H7 (cell line): ENCODE measurements around the gene TADA1. TPM values are rescaled to one million over a fixed set of nuclear protein-coding genes. Genes with fewer than 3 reads are reported as not detected.

Experiments
- DNase-seq: peaks from one replicate; pipeline ENCODE4 v3.0.0; 2012
- H3K27me3 ChIP-seq: 2 replicates; pipeline ENCODE4 v1.6.0; 2011; ENCODE audit warnings: mild to moderate bottlenecking, low read length; ENCODE audit not compliant: control insufficient read depth, insufficient read depth
- H3K36me3 ChIP-seq: replicated peaks from 2 replicates; pipeline ENCODE4 v1.5.1; 2011; ENCODE audit warnings: low read length; ENCODE audit not compliant: control insufficient read depth, insufficient read depth
- H3K4me3 ChIP-seq: 2 replicates; pipeline ENCODE4 v1.5.1; 2011; ENCODE audit warnings: low read depth, mild to moderate bottlenecking, control low read depth, low read length, moderate library complexity; ENCODE audit not compliant: insufficient read depth
- total RNA-seq: library from RNA; depleted of rRNA; stranded (reverse); fragments of >200 nt; shearing (Covaris generic); gene quantifications from 2 replicates; pipeline ENCODE4 v1.2.3, GENCODE V29; 2014

TADA1 gene
- total RNA-seq, 1 experiment from 2014 or later, result 30.7 TPM

DNA sequence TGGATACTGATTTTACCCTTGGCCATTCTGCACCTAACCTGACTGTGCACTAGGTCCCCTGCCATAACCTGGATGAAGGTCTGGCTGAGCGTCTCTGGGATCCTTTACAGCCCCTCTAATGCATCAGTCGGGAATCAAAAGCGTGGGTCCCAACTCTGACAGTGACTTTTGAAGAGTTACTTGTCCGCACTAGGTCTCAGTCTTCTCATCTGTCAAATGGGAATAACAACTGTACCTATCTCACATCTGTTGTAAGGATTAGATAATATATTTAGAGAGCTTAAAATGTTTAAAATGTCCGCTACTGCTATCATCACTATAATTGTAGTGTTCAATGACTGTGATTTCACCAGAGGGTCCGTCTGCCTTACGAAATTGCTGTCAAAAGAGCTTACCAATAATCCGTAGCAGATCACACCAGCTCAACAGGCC, 746 bp downstream of the TADA1 start:
- peak; percentile 34 for DNase-seq
- Histone ChIP-seq H3K4me3 (peak overlapping the region; percentile 96), H3K27me3 (no peaks in the 10 kb centered on the region), H3K36me3 (no peaks in the 10 kb centered on the region)

DNA sequence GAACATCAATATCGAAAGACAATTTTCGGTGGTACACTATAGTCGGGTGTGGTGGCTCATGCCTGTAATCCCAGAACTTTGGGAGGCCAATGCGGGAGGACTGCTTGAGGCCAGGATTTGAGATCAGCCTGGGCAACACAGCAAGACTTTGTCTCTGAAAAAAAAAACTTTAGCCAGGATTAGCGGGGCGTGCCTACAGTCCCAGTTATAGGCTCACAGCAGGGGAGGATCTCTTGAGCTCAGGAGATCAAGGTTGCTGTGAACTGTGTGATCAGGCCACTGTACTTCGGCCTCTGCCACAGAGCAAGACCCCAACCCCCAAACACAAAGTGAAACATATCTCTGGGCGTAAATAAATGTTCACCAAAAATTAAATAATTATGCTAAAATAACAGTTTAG, 1.6 kb downstream of the TADA1 start:
- Histone ChIP-seq H3K4me3 (no peak overlapping the region), H3K36me3 (no peaks in the 10 kb centered on the region), H3K27me3 (no peaks in the 10 kb centered on the region)
- no peak for DNase-seq

DNA sequence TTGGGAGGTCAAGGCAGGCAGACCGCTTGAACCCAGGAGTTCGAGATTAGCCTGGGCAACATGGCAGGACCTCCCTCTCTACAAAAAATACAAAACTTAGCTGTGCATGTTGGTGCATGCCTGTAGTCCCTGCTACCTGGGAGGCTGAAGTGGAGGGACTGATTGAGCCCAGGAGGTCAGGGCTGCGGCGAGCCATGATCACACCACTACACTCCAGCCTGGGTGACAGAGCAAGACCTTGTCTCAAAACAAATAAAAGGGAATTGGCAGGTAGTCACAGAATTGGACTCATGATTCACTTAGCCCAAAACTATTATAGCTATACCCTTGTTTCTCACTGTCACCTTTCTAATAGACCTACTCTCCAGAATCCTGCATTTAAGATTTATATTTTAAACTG, 5.5 kb downstream of the TADA1 start:
- DNase-seq, result no peak
- Histone ChIP-seq H3K4me3 (no peak overlapping the region), H3K27me3 (no peaks in the 10 kb centered on the region), H3K36me3 (peaks cover 3% of the 10 kb centered on the region)

DNA sequence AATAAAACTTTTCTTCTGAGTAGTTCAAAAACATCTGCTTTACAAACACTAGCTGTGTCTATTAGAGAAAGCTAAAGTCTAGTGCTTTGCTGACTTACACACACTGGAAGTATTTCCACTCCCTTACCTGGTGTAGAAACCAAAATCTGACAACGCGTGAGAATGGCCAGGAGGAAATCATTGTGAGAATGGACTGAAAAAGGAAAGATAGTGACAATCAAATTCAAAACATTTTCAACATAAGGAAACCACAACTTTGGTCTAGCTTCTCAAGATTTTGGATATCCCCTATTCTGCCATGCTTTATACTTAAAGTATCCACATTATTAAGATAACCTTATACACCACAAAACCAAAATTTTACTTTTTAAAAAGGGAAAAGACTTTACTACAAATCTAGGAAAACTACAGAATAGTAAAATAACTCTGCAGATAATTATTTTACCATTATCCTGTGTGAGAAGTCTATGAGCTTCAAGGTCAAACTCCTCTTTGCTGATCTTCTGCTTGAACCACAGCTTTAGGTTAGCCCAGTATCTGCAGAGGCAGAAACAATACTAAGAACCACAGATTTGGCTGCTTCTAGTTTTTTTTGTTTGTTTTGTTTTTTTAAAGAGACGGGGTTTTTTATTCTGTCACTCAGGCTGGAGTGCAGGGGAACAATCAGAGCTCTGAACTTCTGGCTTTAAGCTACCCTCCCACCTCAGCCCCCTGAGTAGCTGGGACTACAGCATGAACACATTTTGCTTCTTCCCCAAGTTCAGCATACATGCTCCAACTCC, 6.6 kb downstream of the TADA1 start:
- DNase-seq, result no peak
- H3K36me3 ChIP-seq, result peaks cover 3% of the 10 kb centered on the region
- H3K4me3 ChIP-seq, result no peak overlapping the region
- H3K27me3 ChIP-seq, result no peaks in the 10 kb centered on the region

DNA sequence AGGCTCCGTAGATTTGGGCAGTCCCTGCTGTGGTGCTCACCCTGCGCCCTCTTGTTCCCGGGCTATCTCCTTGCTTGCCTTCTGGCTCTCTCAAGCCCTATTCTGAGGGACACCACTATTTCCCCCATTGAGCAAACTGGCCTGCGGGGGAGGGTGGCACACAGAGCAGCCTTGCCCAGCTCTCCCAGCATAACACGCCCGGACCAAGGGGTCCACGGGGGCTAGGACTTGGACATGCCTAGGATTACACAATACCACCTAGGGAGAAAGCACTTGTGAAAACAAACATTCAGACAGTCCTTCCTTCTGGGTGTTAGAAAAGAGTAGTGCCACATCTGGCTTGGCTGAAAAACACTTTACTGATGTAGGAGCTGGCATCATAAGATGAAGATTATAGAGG, 7.4 kb downstream of the TADA1 start:
- no peak overlapping the region for H3K4me3 ChIP-seq

DNA sequence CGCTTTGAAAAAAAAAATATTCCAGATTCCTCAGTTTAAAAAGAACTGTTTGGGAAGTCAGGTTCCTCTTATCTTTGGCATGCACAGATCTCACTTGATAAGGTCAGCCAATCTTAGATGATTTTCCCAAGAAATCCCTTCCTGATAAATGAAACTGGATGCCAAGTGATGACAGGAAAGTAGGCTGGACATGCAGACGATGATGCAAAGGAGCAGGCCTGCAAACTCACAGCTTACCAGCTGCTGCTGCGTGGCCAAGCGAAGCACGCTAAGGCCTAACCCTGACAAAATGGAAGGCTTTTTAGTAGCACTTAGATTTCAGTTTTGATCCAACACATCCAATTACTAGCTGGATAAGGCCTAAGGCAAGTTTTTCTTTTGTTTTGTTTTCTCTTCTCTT, 10.1 kb downstream of the TADA1 start:
- DNase-seq, result no peak
- Histone ChIP-seq H3K27me3 (no peaks in the 10 kb centered on the region), H3K4me3 (no peak overlapping the region), H3K36me3 (peaks cover 5% of the 10 kb centered on the region)

More for the DNA sequence above, 7.4 kb downstream of the TADA1 start:
- H3K27me3 ChIP-seq, result no peaks in the 10 kb centered on the region
- DNase-seq, result no peak
- peaks cover 3% of the 10 kb centered on the region for H3K36me3 ChIP-seq

DNA sequence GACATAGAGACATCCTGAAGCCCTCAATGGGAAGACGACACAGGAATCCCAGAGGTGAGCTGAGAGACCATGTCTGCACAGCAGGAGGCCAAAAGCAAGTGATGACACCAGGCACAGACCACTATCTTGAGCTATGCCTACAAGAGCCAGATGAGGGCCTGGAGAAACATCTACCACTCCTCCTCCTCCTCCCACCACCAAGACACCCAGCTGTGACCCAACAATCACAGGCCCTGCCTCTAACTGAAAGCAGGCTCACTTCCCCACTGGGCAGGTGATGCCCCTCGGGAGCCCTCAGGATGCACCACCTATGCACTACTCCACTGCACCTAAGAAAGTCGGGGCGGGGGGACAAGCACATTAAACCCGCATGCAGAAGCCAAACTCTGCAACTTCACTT, 16.5 kb downstream of the TADA1 start:
- DNase-seq, result peak; percentile 36
- Histone ChIP-seq H3K27me3 (no peaks in the 10 kb centered on the region), H3K36me3 (peaks cover 12% of the 10 kb centered on the region), H3K4me3 (no peak overlapping the region)

DNA sequence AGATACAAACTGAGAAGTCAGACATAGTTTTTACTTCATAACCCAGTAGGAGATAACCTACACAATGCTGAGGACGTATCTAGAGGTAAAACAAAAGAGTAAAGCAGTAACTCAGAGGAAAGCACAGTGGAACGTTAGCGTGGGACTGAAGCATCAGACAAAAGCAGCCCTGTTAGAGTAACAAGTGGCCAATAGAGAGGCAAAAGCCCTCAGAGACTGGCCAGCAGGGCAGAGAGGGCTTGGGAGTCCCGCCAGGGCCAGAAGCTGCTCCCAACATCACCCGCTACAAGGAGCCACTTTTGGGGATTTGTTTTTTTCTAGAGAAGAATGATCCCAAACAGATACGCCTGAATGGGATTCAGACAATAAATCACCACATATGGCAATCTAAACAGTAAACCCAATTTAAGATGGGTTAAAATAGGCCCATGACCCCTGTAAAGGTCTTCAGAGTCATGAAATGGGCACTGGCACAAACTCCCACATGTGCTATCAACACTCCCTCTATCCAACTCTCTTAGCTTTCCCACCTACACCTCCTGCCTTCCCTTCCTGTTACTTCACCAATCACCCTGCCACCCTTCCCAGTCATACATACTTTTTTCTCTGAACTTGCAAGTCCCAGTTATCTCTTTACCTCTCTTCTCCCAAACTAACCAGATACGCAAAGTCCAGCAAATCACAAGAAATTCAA, 17.2 kb downstream of the TADA1 start:
- no peaks in the 10 kb centered on the region for H3K27me3 ChIP-seq
- DNase-seq, result no peak
- H3K36me3 ChIP-seq, result peaks cover 12% of the 10 kb centered on the region
- H3K4me3 ChIP-seq, result no peak overlapping the region

DNA sequence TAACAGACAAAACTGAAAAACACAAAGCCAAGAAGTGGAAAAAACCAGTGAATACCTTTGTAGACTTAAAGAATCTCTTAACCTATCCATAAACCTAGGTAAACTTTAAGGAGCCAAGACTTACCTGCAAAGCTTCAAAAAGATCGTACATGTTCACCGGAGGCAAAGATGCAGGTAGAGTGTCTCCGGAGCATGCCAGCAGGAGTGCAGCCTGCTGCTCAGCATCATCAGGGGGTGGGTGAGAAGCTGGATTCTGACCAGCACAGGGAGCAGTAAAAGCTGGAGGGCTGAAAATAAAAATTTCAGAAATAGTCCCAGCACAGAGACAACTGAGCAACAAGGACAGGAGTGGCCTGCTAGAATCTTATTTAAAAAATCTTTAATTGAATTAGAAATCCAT, 18.1 kb downstream of the TADA1 start:
- Histone ChIP-seq H3K27me3 (no peaks in the 10 kb centered on the region), H3K4me3 (no peak overlapping the region), H3K36me3 (peaks cover 16% of the 10 kb centered on the region)
- DNase-seq, result no peak

DNA sequence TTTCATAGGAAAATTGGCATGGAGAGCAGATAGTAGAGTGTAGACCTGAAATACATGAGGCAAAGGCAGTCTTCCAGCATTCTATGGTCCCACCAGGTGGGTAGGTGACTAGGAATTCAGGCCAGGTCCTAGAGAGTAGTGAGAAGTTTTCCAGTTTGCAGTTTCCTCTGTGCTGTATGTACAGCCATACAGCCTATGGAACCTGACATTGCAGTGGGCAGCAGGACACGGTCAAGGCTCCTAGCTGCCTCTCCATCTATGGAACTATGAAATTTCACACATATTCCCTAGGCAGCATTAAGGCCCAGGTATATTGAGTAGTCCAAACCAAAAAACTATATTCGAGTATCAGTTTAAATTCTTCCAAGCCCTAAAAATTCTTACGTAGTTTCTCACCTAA, 20.5 kb downstream of the TADA1 start:
- no peak for DNase-seq
- Histone ChIP-seq H3K27me3 (no peaks in the 10 kb centered on the region), H3K4me3 (no peak overlapping the region), H3K36me3 (peaks cover 24% of the 10 kb centered on the region)

DNA sequence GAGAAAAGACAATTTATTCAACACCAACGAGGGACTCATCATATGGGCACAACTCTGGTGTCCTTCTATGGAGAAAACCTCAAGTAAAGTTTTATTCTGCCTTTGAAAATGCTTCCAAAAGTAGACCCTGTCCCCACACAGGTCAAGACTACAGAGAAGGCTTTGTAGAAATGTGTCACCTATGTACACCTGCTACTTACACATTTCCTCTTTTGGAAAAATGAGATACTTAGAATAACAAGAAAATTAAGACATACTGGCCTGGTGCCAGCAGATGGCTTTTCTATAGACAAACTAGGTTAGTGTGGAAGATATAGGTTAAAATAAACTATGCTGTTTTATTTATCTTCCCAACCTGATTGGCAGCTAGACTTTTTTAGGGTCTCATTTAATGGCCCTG, 23.1 kb downstream of the TADA1 start:
- DNase-seq, result no peak
- peaks cover 40% of the 10 kb centered on the region for H3K36me3 ChIP-seq
- H3K4me3 ChIP-seq, result no peak overlapping the region
- no peaks in the 10 kb centered on the region for H3K27me3 ChIP-seq

DNA sequence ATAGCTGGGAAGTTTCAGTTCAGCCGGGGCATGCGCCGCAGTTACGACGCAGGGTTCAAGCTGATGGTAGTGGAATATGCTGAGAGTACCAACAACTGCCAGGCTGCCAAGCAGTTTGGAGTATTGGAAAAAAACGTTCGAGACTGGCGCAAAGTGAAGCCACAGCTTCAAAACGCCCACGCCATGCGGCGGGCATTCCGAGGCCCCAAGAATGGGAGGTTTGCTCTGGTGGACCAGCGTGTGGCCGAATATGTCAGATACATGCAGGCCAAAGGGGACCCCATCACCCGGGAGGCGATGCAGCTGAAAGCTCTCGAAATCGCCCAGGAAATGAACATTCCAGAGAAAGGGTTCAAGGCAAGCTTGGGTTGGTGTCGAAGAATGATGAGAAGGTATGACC, 26.9 kb downstream of the TADA1 start:
- H3K36me3 ChIP-seq, result peaks cover 67% of the 10 kb centered on the region
- no peaks in the 10 kb centered on the region for H3K27me3 ChIP-seq
- DNase-seq, result no peak
- no peak overlapping the region for H3K4me3 ChIP-seq

DNA sequence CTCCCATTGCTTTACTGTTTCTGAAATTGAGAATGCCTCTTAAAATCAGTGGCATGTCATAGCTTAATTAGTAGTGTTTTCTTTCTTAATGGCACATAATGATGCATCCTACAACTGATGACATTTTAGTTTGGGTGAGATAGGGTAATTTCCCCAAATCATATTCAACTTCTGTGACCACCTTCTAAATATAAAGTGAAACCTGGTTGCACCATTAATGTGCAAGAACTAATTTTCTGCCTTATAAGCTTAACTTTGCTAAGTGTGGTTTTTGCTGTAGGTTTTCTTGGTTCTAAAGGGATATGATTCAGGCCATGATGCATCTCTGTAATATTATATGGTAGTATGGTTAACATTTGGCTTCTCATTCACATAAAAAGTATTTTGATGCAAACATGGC, 27.9 kb downstream of the TADA1 start:
- Histone ChIP-seq H3K27me3 (no peaks in the 10 kb centered on the region), H3K36me3 (peaks cover 71% of the 10 kb centered on the region)
- DNase-seq, result no peak

DNA sequence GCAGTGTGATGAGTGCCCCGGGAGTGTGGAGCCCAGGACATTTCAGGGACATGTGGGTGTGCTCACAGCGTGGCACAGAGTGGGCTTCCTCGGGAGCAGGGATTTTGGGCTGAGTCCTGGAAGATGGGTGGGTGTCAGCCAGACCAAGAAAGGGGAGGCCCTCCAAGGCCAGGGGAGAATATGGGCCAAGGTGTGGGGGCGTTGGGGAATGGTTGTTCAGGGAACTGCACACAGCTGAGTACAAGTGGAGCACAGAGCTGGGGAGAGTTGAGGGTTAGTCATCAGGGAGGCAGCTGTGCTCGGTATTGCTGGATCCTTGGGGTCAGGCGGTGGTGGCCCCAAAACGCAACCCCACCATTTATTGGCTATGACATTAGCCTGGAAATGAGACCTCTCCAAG, 31.3 kb downstream of the TADA1 start:
- no peak overlapping the region for H3K4me3 ChIP-seq
- H3K36me3 ChIP-seq, result peaks cover 74% of the 10 kb centered on the region
- no peaks in the 10 kb centered on the region for H3K27me3 ChIP-seq
- DNase-seq, result no peak

More for the DNA sequence above, 27.9 kb downstream of the TADA1 start:
- H3K4me3 ChIP-seq, result no peak overlapping the region
